Measurements from ENCODE around the gene SCOC.

DNA sequence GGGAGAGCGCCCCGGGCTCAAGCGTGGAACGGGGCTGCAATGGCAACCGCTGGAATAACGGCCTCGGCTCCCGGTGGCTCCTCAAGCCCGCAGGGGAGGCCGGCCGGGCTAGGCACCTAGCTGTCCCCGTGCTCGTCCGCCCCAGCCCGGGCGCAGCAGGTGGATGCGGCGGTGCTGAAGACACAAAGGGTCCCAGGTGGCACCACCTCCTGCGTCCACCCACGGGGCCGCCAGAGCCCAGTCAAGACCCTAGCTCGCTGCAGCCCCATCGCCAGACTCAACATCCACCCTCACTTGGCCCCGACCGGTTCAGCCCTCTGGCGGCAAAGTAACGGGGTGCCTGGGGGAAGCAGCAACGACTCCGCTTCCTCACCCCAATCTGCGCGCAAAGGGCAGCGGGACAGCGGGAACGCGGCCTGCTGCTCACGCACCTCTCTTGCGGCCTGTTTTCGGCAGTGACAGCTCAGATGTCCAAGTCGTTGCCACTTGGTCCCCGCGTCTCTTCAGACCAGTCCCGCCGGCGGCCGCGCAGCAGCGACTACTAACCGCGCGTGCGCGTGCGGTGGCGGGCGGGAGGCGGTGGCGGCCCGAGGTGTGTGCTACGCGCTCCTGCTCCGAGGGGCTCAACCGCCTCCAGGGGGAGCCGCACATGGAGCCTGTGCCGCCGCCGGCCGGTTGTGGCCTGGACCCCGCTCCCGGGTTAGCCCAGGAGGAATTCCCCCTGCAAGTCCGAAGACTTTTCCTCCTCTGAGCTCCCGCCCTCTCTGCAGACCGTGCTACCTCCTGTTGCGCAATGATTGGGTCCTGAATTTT is 53.9 kb downstream of the SCOC start, which contains the start of gene CLGN:
- TF ChIP-seq, protein P1, sequence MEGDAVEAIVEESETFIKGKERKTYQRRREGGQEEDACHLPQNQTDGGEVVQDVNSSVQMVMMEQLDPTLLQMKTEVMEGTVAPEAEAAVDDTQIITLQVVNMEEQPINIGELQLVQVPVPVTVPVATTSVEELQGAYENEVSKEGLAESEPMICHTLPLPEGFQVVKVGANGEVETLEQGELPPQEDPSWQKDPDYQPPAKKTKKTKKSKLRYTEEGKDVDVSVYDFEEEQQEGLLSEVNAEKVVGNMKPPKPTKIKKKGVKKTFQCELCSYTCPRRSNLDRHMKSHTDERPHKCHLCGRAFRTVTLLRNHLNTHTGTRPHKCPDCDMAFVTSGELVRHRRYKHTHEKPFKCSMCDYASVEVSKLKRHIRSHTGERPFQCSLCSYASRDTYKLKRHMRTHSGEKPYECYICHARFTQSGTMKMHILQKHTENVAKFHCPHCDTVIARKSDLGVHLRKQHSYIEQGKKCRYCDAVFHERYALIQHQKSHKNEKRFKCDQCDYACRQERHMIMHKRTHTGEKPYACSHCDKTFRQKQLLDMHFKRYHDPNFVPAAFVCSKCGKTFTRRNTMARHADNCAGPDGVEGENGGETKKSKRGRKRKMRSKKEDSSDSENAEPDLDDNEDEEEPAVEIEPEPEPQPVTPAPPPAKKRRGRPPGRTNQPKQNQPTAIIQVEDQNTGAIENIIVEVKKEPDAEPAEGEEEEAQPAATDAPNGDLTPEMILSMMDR (IDR thresholded peaks at IDR 0.05): peak; percentile 45
- TF ChIP-seq EP300 (IDR thresholded peaks at IDR 0.05) (no peak), HDAC2 (IDR thresholded peaks at IDR 0.05) (no peak; the same call in 1 of the 2 replicates), RAD21 (conservative IDR thresholded peaks at IDR 0.05 in 1 of 2, IDR thresholded peaks at IDR 0.05 in 1 of 2) (no peak; a peak in 1 of 5 replicates), RCOR1 (IDR thresholded peaks at IDR 0.05; ENCODE audit: low read depth, low read length) (no peak), MYC (IDR thresholded peaks at IDR 0.05; ENCODE audit: borderline replicate concordance, low read length) (no peak), POLR2A (IDR thresholded peaks at IDR 0.05; ENCODE audit: low read length) (peak; percentile 48; the same call in 1 of the 2 replicates)

All from A549 (cell line).